GM21526 (cell line): ENCODE measurements around the gene RNF14.

Experiments
- ATAC-seq: cut with Tn5 transposase; IDR thresholded peaks from one replicate; pipeline ENCODE4 v1.9.1; 2021; ENCODE audit warnings: moderate library complexity; ENCODE audit not compliant: unreplicated experiment, low FRiP score

Gene RNF14, protein sequence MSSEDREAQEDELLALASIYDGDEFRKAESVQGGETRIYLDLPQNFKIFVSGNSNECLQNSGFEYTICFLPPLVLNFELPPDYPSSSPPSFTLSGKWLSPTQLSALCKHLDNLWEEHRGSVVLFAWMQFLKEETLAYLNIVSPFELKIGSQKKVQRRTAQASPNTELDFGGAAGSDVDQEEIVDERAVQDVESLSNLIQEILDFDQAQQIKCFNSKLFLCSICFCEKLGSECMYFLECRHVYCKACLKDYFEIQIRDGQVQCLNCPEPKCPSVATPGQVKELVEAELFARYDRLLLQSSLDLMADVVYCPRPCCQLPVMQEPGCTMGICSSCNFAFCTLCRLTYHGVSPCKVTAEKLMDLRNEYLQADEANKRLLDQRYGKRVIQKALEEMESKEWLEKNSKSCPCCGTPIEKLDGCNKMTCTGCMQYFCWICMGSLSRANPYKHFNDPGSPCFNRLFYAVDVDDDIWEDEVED

GRCh38 chr5:141968914-141969608 lies at the start of gene RNF14:
RNF14 (plus strand) TSS chr5:141969105; CDS start chr5:141973589, 4,484 bp downstream.
- peak; percentile 95 for ATAC-seq

GRCh38 chr5:141919218-141920119 lies 49.4 kb upstream of the RNF14 start:
- ATAC-seq: no peak

DNA sequence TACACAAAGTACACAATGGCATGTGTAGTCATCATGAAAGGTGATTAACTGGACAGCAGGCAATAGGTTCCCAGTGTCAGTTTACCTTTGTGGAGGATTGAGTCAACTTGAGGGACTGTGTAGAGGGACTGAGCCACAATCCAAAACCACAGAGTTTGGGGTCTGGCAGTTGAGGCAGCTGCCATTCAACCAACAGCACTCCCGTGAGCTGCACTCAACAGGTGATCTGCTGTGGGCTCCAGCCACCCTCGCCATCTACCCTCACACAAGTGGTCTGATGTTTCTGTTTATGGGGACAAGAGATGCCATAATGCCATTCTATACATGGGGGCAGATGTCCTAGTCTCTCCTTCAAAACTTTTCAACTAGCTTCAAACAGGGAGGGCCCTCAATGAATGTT lies 48.1 kb upstream of the RNF14 start:
- no peak for ATAC-seq

DNA sequence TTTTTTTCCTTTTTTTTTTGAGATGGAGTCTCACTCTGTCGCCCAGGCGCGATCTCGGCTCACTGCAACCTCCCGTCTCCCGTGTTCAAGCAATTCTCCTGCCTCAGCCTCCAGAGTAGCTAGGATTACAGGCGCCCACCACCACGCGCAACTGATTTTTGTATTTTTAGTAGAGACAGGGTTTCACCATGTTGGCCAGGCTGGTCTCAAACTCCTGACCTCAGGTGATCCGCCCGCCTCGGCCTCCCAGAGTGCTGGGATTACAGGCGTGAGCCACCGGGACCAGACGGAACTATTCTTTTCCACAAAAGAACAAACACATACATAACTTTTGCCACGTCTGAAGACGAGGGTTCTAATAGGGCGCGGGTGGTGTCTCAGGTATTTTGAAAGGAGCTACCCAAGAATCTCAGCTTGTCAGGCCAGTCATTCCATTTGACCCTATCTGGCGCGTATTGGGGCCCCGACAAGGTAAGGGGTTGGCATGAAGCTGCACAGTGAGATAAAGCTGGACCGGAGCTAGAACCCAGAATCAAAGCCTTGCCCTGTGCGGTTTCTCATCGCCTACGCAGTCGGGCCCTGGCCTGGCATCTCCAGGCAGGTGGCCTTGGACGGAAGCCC lies 46.0 kb upstream of the RNF14 start:
- ATAC-seq: peak; percentile 10

DNA sequence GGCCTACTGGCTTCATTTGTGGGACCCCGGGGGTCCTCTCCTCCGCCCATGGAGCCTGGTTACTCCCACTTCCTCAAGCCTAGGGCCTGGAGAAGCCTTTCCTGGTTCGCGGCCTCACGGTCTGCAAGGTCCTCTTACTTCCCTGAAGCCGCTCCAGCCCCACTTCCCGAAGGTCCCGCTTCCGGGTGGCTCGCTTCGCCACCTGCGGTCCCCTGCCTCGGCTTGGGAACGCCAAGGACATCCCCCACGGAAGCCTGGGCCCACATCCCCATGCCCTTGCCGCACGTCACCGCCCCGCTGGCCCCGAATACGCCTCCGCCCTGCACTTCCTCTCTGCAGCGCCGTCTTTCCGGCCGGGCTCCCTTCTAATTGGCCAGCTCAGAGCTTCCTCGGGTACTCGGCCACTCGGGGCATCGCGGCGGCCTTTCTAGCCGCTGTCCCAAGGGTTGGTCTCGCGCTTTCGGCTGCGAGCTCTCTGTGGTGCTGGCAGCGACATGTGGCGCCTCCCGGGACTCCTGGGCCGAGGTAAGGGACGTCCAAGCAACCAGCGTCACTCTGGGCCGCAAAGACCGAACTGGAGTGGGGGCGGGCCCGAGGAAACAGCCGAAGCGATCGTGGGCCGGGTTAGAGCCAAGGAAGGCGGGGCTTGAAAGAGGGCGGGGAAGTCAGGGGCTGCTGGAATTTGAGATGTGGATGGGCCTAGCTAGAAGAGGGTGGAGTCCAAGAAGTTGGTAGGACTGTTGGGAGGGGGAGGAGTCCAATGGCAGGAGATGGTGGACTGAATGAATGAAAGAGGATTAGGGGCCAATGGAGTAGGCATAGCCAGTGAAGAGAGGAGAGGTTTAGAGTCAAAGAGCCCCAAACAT lies 45.2 kb upstream of the RNF14 start, which contains the start of gene DELE1:
DELE1 (plus strand) TSS at position 424 of the 866 bp plus-strand sequence; CDS start at position 495, 71 bp downstream.
- ATAC-seq: peak; percentile 97

DNA sequence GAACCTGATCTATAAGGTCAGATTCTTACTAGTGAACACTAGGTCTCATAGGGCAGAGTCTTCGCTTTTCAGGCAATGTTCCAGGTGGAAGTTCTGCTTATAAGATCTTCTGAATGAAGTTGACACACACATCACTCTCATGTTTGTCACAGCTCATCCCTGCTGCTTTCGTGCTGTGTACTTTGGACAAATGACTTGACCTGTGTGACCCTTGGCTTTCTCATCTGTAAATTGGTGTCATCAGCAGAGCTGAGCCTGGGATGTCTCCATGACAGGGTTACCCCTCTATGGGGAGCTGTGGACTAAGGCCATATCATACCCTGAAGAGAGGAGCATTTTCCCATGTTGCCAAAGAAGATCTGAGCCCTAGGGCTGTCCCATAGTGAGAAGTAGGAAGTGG lies 42.5 kb upstream of the RNF14 start:
- ATAC-seq: no peak

DNA sequence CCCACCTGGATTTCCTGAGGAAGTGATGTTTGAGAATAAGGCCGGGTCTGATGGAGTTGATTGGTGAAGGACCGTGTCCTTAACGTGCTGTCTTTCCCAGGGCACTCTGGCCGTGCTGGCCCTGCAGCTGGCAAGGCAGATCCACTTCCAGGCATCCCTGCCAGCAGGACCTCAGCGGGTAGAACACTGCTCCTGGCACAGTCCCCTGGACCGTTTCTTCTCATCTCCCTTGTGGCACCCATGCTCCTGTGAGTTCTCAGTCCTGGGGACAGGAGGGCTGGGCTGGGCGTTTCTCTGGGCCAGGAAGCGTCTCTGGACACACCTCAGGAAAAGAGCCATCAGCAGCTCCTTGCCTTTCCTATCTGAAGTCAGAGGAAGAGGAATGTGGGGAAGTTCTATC lies 40.9 kb upstream of the RNF14 start:
- no peak for ATAC-seq

DNA sequence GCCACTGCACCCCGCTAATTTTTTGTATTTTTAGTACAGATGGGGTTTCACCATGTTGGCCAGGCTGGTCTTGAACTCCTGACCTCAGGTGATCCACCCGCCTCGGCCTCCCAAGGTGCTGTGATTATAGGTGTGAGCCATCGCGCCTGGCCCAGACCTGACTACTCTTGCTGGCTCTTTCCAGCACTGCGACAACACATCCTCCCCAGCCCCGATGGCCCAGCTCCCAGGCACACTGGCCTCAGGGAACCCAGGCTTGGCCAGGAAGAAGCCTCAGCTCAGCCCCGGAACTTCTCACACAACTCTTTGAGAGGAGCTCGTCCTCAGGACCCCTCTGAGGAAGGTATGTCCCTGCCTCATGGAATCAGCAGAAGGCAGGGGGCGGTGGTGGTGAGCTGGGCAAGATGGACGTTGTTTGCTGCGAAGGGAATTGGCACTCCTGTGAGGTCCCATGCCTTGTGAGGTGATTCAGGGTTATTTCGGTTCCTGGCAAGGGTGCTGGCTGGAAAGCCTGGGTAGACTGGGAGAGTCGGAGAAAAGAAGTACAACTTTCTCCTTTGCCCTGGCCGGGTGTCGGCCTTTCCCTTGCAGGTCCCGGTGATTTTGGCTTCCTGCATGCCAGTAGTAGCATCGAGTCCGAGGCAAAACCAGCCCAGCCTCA lies 39.4 kb upstream of the RNF14 start:
- ATAC-seq: no peak

DNA sequence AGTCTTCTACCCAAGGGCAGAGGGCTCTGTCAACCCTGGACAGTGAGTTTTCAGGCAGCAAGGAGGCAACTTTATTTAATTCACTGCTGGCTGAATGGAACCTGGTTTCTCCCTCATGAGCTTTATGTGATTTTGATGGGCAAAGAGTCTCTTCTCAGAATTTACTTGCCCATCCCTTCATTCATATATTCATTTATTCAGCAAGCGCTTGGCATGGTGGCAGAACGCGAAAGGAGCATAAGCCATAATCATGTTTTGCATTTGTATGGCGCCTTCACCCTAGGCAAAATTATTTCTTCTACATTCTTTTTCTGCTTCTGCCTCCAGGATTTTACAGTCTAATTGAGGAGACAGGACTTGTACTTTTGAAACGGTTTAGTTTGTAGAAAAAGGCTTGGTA lies 37.2 kb upstream of the RNF14 start:
- no peak for ATAC-seq

- no peak for ATAC-seq
These were observed 35.8 kb upstream of the RNF14 start for GRCh38 chr5:141933151-141933550.

DNA sequence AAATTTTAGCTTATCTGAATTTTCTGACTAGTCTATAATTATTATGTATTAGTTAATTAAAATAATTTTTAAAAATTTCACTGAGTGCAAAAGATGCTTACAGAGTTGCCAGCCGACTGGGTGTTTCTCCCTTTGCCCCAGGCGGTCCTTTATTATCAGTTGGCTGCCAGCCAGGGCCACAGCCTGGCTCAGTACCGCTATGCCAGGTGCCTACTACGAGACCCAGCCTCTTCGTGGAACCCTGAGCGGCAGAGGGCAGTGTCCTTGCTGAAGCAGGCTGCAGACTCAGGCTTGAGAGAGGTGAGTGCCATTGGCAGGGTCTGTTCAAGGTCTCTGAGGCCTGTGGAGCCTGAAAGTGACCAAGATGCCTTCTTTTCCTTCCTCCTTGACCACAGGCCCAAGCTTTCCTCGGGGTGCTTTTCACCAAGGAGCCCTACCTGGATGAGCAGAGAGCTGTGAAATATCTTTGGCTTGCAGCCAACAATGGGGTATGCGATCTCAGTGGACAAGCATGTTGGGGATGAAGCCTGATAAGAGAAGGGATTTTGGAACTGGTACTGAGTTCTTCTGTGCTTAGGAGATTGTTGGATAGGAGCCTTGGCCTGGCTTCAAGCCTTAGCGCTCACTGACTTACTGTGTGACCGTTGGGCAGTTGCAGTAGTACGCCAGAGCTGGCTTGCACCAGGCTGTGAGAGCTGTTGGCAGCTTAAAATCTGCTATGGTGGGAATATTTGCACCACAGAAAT lies 34.6 kb upstream of the RNF14 start:
- ATAC-seq: no peak

GRCh38 chr5:141935538-141935937 lies 33.4 kb upstream of the RNF14 start:
- ATAC-seq: no peak

- no peak for ATAC-seq
These were observed 28.1 kb upstream of the RNF14 start for GRCh38 chr5:141940695-141941271.

GRCh38 chr5:141941307-141941706 lies 27.6 kb upstream of the RNF14 start:
- no peak for ATAC-seq

DNA sequence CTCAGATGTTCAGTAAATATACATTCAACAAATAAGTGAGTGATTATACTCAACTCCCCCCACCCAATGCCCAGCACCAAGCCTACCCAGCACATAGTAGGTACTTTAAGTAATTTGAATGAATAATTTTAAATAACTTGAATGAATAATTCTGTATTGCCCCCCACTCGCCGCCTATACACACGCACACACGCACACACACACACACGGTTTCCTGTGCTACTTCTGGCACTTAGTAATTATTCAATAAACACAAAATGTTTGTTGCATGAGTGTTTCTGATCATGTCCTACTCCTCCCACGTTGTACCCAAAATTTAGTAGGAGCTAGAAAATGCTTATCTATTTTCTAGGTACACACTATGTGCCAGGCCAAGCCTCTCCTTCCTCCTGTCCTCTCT lies 27.1 kb upstream of the RNF14 start:
- ATAC-seq: no peak

DNA sequence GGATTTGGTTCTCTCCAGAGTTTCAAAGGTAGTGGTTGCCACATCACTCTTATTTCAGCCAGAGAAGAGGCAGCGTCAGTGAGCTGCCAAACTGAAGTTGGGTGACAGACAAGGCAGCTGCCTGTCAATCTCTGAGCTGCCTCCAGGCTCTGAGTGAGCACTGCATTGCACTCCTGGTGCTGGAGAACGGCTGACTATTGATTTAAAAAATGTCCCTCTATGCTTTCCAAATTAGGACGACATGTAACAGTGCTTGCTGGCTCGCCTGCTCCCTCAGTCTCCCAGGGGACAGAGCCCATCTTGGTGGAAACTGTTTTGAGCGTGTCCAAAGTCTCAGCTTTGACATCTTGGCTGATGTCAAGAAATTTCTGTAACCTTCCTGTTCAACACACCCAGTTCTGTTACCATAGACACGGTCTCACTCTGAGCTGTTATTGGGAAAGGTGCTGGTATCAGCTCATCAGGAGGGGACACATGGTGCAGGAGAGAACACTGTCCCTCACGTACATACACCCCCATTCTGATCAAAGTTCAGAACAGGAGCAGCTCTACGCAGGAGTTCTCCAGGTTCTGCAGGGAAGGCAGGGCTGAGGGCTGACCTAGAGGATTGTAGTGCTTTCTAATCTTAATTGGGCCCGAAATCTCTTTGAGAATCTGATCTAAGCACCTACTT lies 26.6 kb upstream of the RNF14 start:
- ATAC-seq: no peak

DNA sequence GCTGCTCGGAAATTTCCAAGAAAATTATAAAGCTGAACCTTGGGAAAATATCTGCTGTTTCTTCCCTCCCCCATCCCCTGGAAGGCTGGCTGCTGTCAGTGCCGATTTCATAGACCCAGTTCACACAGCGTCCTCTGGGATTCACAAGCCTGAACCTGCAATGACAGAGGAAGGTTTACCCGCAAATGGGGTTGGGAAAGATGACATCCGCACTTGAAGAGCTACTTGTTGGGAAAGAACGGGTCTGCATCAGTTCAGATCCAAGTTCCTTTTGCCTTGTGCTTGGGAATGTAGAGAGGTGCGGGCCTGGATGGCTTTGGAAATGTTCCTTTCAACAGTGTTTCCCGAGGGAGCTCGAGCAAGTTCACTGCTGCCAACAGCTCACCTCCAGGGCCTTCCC lies 24.8 kb upstream of the RNF14 start:
- ATAC-seq: no peak
